GM12878 (cell line): ENCODE results near the gene TMEM192. TPM values are rescaled to one million over a fixed set of nuclear protein-coding genes. Genes with fewer than 3 reads are reported as not detected.
"Not testable (repeated sequence)": the region's sequence is repeated elsewhere in the genome, so short reads cannot be mapped to it uniquely, and the experiment has no call there.

Source experiments
- ATAC-seq: fragments of 200-7000 bp; cut with Tn5 transposase; 3 replicates; pipeline ENCODE4 v1.9.1; 2020; ENCODE audit warnings: mild to moderate bottlenecking, moderate library complexity
- BruUV-seq: library from RNA; stranded (reverse); fragments of 400-500 nt; replicated peaks from 2 replicates; lab custom pipeline; 2021; lab: Mats Ljungman, UMichigan
- CTCF ChIA-PET: fragments of 300-600 bp; sonication (Branson Sonifier 250); formaldehyde crosslinking; extraction: SDS; loops from one replicate; lab custom pipeline; 2021; ENCODE audit warnings: inconsistent platforms; lab: Yijun Ruan, JAX
- POLR2A ChIA-PET: fragments of 350-600 bp; formaldehyde crosslinking; extraction: SDS; loops from one replicate; lab custom pipeline; 2021; ENCODE audit warnings: inconsistent platforms; lab: Charles Lee
- RAD21 ChIA-PET: fragments of 300-600 bp; sonication (Branson Sonifier 250); formaldehyde crosslinking; loops from one replicate; lab custom pipeline; 2023; ENCODE audit warnings: antibody characterized with exemption; ENCODE audit not compliant: unreplicated experiment; lab: Charles Lee
- SMC1A ChIA-PET: fragments of 300-600 bp; sonication (Branson Sonifier 250); formaldehyde crosslinking; loops from one replicate; lab custom pipeline; 2023; ENCODE audit not compliant: unreplicated experiment, uncharacterized antibody; lab: Charles Lee
- DNase-seq: peaks from one replicate; pipeline ENCODE4 v3.0.0-alpha.2; 2011; ENCODE audit warnings: low read depth, low spot score
- FAIRE-seq: peaks from 3 replicates; lab custom pipeline; 2011; peaks lifted over from hg19 to GRCh38; lab: Jason Lieb, UNC
- H2AFZ ChIP-seq: 2 replicates; pipeline ENCODE4 v1.6.0; 2011; ENCODE audit warnings: low read depth, low read length, control low read depth; ENCODE audit not compliant: control insufficient read depth
- H3K27ac ChIP-seq: 2 replicates; pipeline ENCODE4 v1.5.1; 2011; ENCODE audit warnings: control low read depth; ENCODE audit not compliant: control insufficient read depth, insufficient read depth
- H3K27me3 ChIP-seq, 2 experiments: replicated peaks in 1 of 2; 2 replicates each; pipeline versions ENCODE4 v1.6.0 to v1.6.1; 2011; ENCODE audit warnings: low read length in 1 of 2; ENCODE audit not compliant: control insufficient read depth in 2 of 2, insufficient read depth in 2 of 2
- H3K36me3 ChIP-seq, 2 experiments: 2 replicates each; pipeline ENCODE4 v1.5.1; 2011; ENCODE audit warnings: low read length in 1 of 2; ENCODE audit not compliant: control insufficient read depth in 2 of 2, insufficient read depth in 2 of 2
- H3K4me1 ChIP-seq: 2 replicates; pipeline ENCODE4 v1.6.1; 2011; ENCODE audit warnings: mild to moderate bottlenecking, low read length, moderate library complexity, mixed read lengths; ENCODE audit not compliant: control insufficient read depth, insufficient read depth
- H3K4me2 ChIP-seq: 2 replicates; pipeline ENCODE4 v1.6.0; 2011; ENCODE audit warnings: control low read depth; ENCODE audit not compliant: control insufficient read depth, insufficient read depth
- H3K4me3 ChIP-seq: fragments of 200-600 bp; sonication (generic); 2 replicates; pipeline ENCODE4 v1.5.1; 2016
- H3K79me2 ChIP-seq: 2 replicates; pipeline ENCODE4 v1.6.0; 2011; ENCODE audit warnings: low read length; ENCODE audit not compliant: control insufficient read depth, insufficient read depth
- H3K9ac ChIP-seq: 2 replicates; pipeline ENCODE4 v1.8.0; 2011; ENCODE audit warnings: low read length, control low read depth, mixed read lengths; ENCODE audit not compliant: control insufficient read depth, insufficient read depth
- H3K9me3 ChIP-seq: replicated peaks from 3 replicates; pipeline ENCODE4 v1.5.1; 2011; ENCODE audit warnings: mild to moderate bottlenecking, low read length; ENCODE audit not compliant: control insufficient read depth, insufficient read depth
- H4K20me1 ChIP-seq: 2 replicates; pipeline ENCODE4 v1.6.0; 2011; ENCODE audit not compliant: control insufficient read depth, insufficient read depth
- BMI1 ChIP-seq: fragments of 450-650 bp; IDR thresholded peaks from 2 replicates; pipeline ENCODE4 v1.6.1; 2016; ENCODE audit warnings: mild to moderate bottlenecking, moderate library complexity, borderline replicate concordance
- CHD1 ChIP-seq: IDR thresholded peaks from 2 replicates; pipeline ENCODE4 v1.6.1; 2012; ENCODE audit warnings: low read depth, low read length, improper control_type of control experiment
- ESRRA ChIP-seq: IDR thresholded peaks from 2 replicates; pipeline ENCODE4 v1.6.1; 2012; ENCODE audit warnings: mild to moderate bottlenecking, low read length, improper control_type of control experiment
- HCFC1 ChIP-seq: fragments of 150-350 bp; IDR thresholded peaks from 2 replicates; pipeline ENCODE4 v1.6.1; 2014; ENCODE audit warnings: low read length
- JUNB ChIP-seq: IDR thresholded peaks from 2 replicates; pipeline ENCODE4 v1.6.1; 2016; ENCODE audit warnings: antibody characterized with exemption, mild to moderate bottlenecking
- MLLT1 ChIP-seq: fragments of 450-650 bp; IDR thresholded peaks from 2 replicates; pipeline ENCODE4 v1.6.1; 2016; ENCODE audit warnings: mild to moderate bottlenecking
- MYC ChIP-seq: IDR thresholded peaks from 2 replicates; pipeline ENCODE4 v1.6.1; 2011; ENCODE audit warnings: mild to moderate bottlenecking, low read length, moderate library complexity, inconsistent platforms; ENCODE audit not compliant: insufficient read depth, insufficient replicate concordance, insufficient read length, severe bottlenecking
- NR2C2 ChIP-seq: IDR thresholded peaks from 2 replicates; pipeline ENCODE4 v1.6.1; 2011; ENCODE audit warnings: borderline replicate concordance, low read depth; ENCODE audit not compliant: control insufficient read depth, insufficient read length
- NR2F1 ChIP-seq: fragments of 450-650 bp; conservative IDR thresholded peaks from 2 replicates; pipeline ENCODE4 v1.6.1; 2017; ENCODE audit warnings: mild to moderate bottlenecking
- PML ChIP-seq: IDR thresholded peaks from 2 replicates; pipeline ENCODE4 v1.6.1; 2012; ENCODE audit warnings: low read length, inconsistent platforms
- RBBP5 ChIP-seq: fragments of 200-600 bp; sonication (generic); conservative IDR thresholded peaks from 2 replicates; pipeline ENCODE4 v1.6.1; 2016
- TCF3 ChIP-seq: IDR thresholded peaks from 2 replicates; pipeline ENCODE4 v1.6.1; 2012; ENCODE audit warnings: low read depth, mild to moderate bottlenecking, low read length, borderline replicate concordance; ENCODE audit not compliant: insufficient read depth
- USF1 ChIP-seq: IDR thresholded peaks from 2 replicates; pipeline ENCODE4 v1.6.1; 2011; ENCODE audit warnings: borderline replicate concordance, low read depth, mild to moderate bottlenecking, moderate library complexity, mixed read lengths, low read length; ENCODE audit not compliant: insufficient read depth; ENCODE audit errors: extremely low read length
- WRNIP1 ChIP-seq: IDR thresholded peaks from 2 replicates; pipeline ENCODE4 v1.6.1; 2011; ENCODE audit warnings: low read depth, low read length, improper control_type of control experiment, borderline replicate concordance
- ZBED1 ChIP-seq: IDR thresholded peaks from 2 replicates; pipeline ENCODE4 v1.6.1; 2016; ENCODE audit warnings: borderline replicate concordance
- ZZZ3 ChIP-seq: IDR thresholded peaks from 2 replicates; pipeline ENCODE4 v1.6.1; 2011; ENCODE audit warnings: low read depth; ENCODE audit not compliant: control insufficient read depth, insufficient read length
- WGBS: methylation state at CpG from one replicate; pipeline ENCODE4 v1.1.6; 2016; ENCODE audit warnings: low lambda C conversion rate; ENCODE audit not compliant: insufficient replicate concordance, insufficient coverage; ENCODE audit errors: missing lambda C conversion rate; 5-methylcytosine and 5-hydroxymethylcytosine counted together
- in situ Hi-C: fragments of 300-500 bp; cut with MboI; formaldehyde crosslinking; loops from 9 replicates; pipeline ENCODE4 v1.14.3; 2018; ENCODE audit warnings: mixed read lengths
- intact Hi-C: fragments of 100-400 bp; cut with micrococcal nuclease; formaldehyde crosslinking; loops from one replicate; pipeline ENCODE4 v1.14.2; 2022; ENCODE audit not compliant: unreplicated experiment
- polyA plus RNA-seq, 11 experiments: library from polyadenylated mRNA; depleted of rRNA in 4 of 11; unstranded in 6 of 11; stranded (reverse) in 5 of 11; fragments of >200 nt; fragmentation: Nextera tagmentation in 4 of 11; fragmentation: Illumina TruSeq in 1 of 11; extraction: Ambion mirVana in 4 of 11; extraction: Trizol in 1 of 11; gene quantifications; 1 replicate in 1 of 11; 2 replicates in 10 of 11; pipeline versions ENCODE4 v1.2.1 to v1.2.3, GENCODE V29; 2011 to 2016; ENCODE audit warnings: inconsistent platforms in 2 of 11, missing spikeins in 2 of 11, low read depth in 1 of 11
- total RNA-seq, 4 experiments: library from RNA; depleted of rRNA in 3 of 4; stranded (reverse); fragments of >200 nt in 3 of 4; fragmentation: Illumina TruSeq in 1 of 4; extraction: Trizol in 1 of 4; gene quantifications; 2 replicates each; pipeline versions ENCODE4 v1.2.1 to v1.2.3, GENCODE V29; 2013 to 2021

The TMEM192 gene
- total and polyA plus RNA-seq, 10 of the 15 experiments (the other 5 are each of a cell fraction or from before 2014, with no cell fraction given): 1.8 to 16.0 (median 10.0) TPM

GRCh38 chr4:165077034-165077578 is 35.6 kb downstream of the TMEM192 start:
- TF ChIP-seq MLLT1 (no peak), BMI1 (no peak), NR2F1 (no peak), NR2C2 (no peak), HCFC1 (no peak), ZZZ3 (no peak), CHD1 (no peak), RBBP5 (no peak), TCF3 (no peak), USF1 (no peak), WRNIP1 (no peak), ESRRA (no peak), MYC (no peak), ZBED1 (no peak), JUNB (no peak), PML (no peak)
- CTCF ChIA-PET: interaction anchor here (1.4 kb wide), 1 partner anchor 20 kb away, joined by 8 read pairs; no protein-coding TSS in a partner anchor
- Histone ChIP-seq H3K4me2 (no peak overlapping the region), H3K79me2 (no peaks in the 10 kb centered on the region), H3K27ac (no peak overlapping the region), H4K20me1 (no peaks in the 10 kb centered on the region), H3K9ac (no peak overlapping the region), H2AFZ (no peak overlapping the region), H3K36me3 (no peaks in the 10 kb centered on the region; a peak in 1 of 4 replicates), H3K27me3 (no peaks in the 10 kb centered on the region), H3K9me3 (no peaks in the 10 kb centered on the region), H3K4me1 (no peaks in the 10 kb centered on the region), H3K4me3 (no peak overlapping the region)
- in situ Hi-C loops: no loop called here
- SMC1A ChIA-PET: interaction anchor here (1.9 kb wide), 1 partner anchor 20 kb away, joined by 8 read pairs; no protein-coding TSS in a partner anchor
- FAIRE-seq (no peak), ATAC-seq (no peak), DNase-seq (no peak)
- RAD21 ChIA-PET: no interaction called here
- intact Hi-C loops: no loop called here
- POLR2A ChIA-PET: no interaction called here
- 98% methylated on average over 3 of the region's 5 CpGs for WGBS
- no TSS peak for BruUV-seq

GRCh38 chr4:165073346-165073745 is 39.3 kb downstream of the TMEM192 start:
- H3K27ac ChIP-seq, CTCF ChIA-PET, H4K20me1 ChIP-seq, H3K9me3 ChIP-seq, DNase-seq, intact Hi-C loops, in situ Hi-C loops, H3K79me2 ChIP-seq, ATAC-seq, FAIRE-seq, H3K9ac ChIP-seq, H2AFZ ChIP-seq, SMC1A ChIA-PET, H3K4me3 ChIP-seq, H3K36me3 ChIP-seq, H3K27me3 ChIP-seq, H3K4me2 ChIP-seq, H3K4me1 ChIP-seq, BruUV-seq, RAD21 ChIA-PET: not testable (repeated sequence)
- WGBS: 86% methylated on average over 11 of the region's 11 CpGs
- POLR2A ChIA-PET: interaction anchor here (0.5 kb wide), 1 partner anchor 151 kb away, joined by 3 read pairs; no protein-coding TSS in a partner anchor
